ENCODE data around the gene IRF2BP1. TPM values are rescaled to one million over a fixed set of nuclear protein-coding genes. Genes with fewer than 3 reads are reported as not detected.

Gene IRF2BP1
- total and polyA plus RNA-seq, 2 of the 13 experiments (the other 11 are each of a cell fraction or from before 2014, with no cell fraction given), result 4.3 to 14.3 TPM

DNA sequence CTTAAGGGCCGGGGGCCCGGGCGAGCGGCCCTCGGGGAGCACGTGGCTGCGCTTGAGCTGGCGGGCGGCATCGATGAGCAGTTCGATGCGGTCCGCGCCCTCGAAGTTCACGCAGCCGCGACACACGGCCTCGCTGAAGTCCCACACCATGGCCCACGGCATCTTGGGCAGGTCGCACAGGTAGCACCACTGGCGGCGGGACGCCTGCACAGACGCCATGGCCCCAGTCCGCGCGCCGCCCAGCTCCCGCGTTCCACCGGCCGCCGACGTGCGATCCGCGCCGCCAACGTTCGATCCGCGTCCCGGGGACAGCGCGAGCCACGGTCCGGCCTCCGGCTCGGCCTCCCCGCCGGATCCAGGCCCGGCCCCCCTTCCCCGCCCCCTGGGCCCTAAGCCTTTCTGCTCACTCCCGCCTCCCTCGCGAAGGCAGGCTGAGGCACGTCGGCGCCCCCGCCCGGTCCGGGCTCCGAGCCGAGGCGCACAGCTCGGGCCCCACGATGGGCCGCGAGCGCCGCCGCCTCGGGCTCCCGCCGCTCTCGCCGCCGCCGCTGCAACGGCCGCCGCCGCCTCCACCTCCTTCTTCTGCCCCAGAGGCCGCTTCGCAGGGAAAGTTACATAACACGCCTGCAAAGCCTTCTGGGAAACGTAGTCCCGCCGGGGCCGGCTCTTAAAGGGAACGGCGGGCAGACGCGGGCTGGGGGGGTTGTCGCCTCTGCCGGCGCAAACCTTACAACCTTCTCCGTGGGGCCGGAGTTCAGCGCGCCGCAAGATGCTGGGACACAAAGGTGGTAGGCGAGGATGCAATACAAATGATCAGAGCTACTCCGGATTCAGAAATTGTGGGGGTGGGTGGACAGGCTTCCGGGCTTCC is at the start of gene IRF2BP1 (continued):
- peak; percentile 36; the same call in 1 of the 2 replicates for TF ChIP-seq ELF1 (CRISPR knock-in tag; IDR thresholded peaks at IDR 0.05)

DNA sequence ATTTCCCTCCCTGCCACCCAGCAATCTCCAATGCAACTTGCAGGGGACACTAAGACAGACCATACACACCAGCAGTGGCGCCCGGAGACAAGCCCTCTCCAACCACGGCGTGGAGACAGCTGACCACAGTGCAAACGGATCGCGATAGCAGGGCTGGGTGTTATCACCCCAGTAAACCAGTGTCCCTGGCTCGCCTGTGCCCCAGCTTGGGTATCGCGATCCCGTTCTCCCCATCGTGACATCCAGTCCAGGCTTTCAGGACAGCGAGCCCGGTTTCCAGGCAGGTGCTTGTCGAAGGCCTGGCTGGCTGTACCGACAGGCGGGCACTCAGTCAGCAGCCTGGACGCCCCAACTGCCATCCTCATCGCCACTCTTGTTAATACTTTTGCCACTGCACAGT is 49.3 kb upstream of the IRF2BP1 start:
- POLR2A ChIA-PET, result no interaction called here
- TF ChIP-seq ZSCAN29 (CRISPR knock-in tag; conservative IDR thresholded peaks at IDR 0.05) (no peak), ZNF878 (CRISPR knock-in tag; IDR thresholded peaks at IDR 0.05) (no peak), KDM3A (CRISPR knock-in tag; IDR thresholded peaks at IDR 0.05; ENCODE audit: low read depth) (no peak), ZNF589 (CRISPR knock-in tag; conservative IDR thresholded peaks at IDR 0.05) (no peak), NKX3-1 (CRISPR knock-in tag; IDR thresholded peaks at IDR 0.05) (no peak), MIER2 (CRISPR knock-in tag; IDR thresholded peaks at IDR 0.05) (no peak), ZNF773 (CRISPR knock-in tag; IDR thresholded peaks at IDR 0.05; ENCODE audit: borderline replicate concordance) (no peak)
- TF ChIP-seq, protein P1, sequence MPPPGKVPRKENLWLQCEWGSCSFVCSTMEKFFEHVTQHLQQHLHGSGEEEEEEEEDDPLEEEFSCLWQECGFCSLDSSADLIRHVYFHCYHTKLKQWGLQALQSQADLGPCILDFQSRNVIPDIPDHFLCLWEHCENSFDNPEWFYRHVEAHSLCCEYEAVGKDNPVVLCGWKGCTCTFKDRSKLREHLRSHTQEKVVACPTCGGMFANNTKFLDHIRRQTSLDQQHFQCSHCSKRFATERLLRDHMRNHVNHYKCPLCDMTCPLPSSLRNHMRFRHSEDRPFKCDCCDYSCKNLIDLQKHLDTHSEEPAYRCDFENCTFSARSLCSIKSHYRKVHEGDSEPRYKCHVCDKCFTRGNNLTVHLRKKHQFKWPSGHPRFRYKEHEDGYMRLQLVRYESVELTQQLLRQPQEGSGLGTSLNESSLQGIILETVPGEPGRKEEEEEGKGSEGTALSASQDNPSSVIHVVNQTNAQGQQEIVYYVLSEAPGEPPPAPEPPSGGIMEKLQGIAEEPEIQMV (CRISPR knock-in tag; IDR thresholded peaks at IDR 0.05; ENCODE audit: low read depth), result no peak
- TF ChIP-seq, protein P2, sequence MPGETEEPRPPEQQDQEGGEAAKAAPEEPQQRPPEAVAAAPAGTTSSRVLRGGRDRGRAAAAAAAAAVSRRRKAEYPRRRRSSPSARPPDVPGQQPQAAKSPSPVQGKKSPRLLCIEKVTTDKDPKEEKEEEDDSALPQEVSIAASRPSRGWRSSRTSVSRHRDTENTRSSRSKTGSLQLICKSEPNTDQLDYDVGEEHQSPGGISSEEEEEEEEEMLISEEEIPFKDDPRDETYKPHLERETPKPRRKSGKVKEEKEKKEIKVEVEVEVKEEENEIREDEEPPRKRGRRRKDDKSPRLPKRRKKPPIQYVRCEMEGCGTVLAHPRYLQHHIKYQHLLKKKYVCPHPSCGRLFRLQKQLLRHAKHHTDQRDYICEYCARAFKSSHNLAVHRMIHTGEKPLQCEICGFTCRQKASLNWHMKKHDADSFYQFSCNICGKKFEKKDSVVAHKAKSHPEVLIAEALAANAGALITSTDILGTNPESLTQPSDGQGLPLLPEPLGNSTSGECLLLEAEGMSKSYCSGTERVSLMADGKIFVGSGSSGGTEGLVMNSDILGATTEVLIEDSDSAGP (CRISPR knock-in tag; IDR thresholded peaks at IDR 0.05; ENCODE audit: borderline replicate concordance), result no peak
- TF ChIP-seq, protein P3, sequence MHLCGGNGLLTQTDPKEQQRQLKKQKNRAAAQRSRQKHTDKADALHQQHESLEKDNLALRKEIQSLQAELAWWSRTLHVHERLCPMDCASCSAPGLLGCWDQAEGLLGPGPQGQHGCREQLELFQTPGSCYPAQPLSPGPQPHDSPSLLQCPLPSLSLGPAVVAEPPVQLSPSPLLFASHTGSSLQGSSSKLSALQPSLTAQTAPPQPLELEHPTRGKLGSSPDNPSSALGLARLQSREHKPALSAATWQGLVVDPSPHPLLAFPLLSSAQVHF (CRISPR knock-in tag; IDR thresholded peaks at IDR 0.05), result no peak
- WGBS (ENCODE audit: low lambda C conversion rate), result 12% methylated on average over 6 of the region's 19 CpGs
- H3K27ac ChIP-seq (ENCODE audit: extremely low read length, insufficient read depth, low read length), result no peak overlapping the region
- no peaks in the 10 kb centered on the region for H4K20me1 ChIP-seq (ENCODE audit: insufficient read depth, low read length)
- in situ Hi-C loops (cut with HindIII; ENCODE audit: extremely low pct_ligation_motif_present, low pct_unique_long_range_greater_than_20kb) (no loop called here), intact Hi-C loops (cut with micrococcal nuclease; ENCODE audit: unreplicated experiment) (no loop called here)
- no peak for FAIRE-seq
- no peak overlapping the region for H3K4me3 ChIP-seq (replicated peaks in 1 of 3; ENCODE audit: insufficient read depth in 1 of 3, low read depth in 2 of 3, low read length in 3 of 3)
- H3K4me2 ChIP-seq (ENCODE audit: low read depth, low read length), result no peak overlapping the region
- no peaks in the 10 kb centered on the region for H3K36me3 ChIP-seq (replicated peaks in 1 of 2; ENCODE audit: control insufficient read depth in 1 of 2, insufficient read depth in 2 of 2, low read length in 2 of 2)
- DNase-seq (ENCODE audit: low spot score), result no peak
- no peaks in the 10 kb centered on the region for H3K79me2 ChIP-seq (ENCODE audit: insufficient read depth, low read length)
- H3K9me3 ChIP-seq (ENCODE audit: low read length), result no peaks in the 10 kb centered on the region
- H3K27me3 ChIP-seq (ENCODE audit: control insufficient read depth in 1 of 2, insufficient read depth in 2 of 2, low read length in 2 of 2), result peaks cover 2 to 35% of the 10 kb centered on the region in 2 experiments
- CTCF ChIA-PET (ENCODE audit: low intra/inter-chr PET ratio, low total read pairs), result no interaction called here
- ATAC-seq, result no peak
- no peaks in the 10 kb centered on the region for H3K4me1 ChIP-seq (ENCODE audit: insufficient read depth, low read length)
- no TSS peak for BruUV-seq (replicated peaks)
- no peak overlapping the region for H3K9ac ChIP-seq (ENCODE audit: insufficient read depth, low read depth, low read length)
- H2AFZ ChIP-seq (ENCODE audit: low read length), result no peak overlapping the region

All from HepG2 (cell line).